OCI-LY7 (cell line): ENCODE data around the gene CDK17. TPM values are rescaled to one million over a fixed set of nuclear protein-coding genes. Genes with fewer than 3 reads are reported as not detected.

Source experiments
- BruUV-seq: library from RNA; stranded (reverse); fragments of 400-500 nt; replicated peaks from 2 replicates; lab custom pipeline; 2021; lab: Mats Ljungman, UMichigan
- CTCF ChIA-PET: fragments of 300-600 bp; sonication (Branson Sonifier 250); formaldehyde crosslinking; loops from one replicate; lab custom pipeline; 2022; ENCODE audit warnings: antibody characterized with exemption; ENCODE audit not compliant: unreplicated experiment; lab: Charles Lee
- POLR2A ChIA-PET: fragments of 300-600 bp; sonication (Branson Sonifier 250); formaldehyde crosslinking; loops from one replicate; lab custom pipeline; 2022; ENCODE audit warnings: antibody characterized with exemption; lab: Charles Lee
- DNase-seq: peaks from one replicate; pipeline ENCODE4 v3.0.0-alpha.2; 2015; ENCODE audit warnings: low spot score
- H2AFZ ChIP-seq: fragments of 200-600 bp; sonication (generic), shearing (Covaris generic); 2 replicates; pipeline ENCODE4 v1.6.1; 2014; ENCODE audit warnings: mild to moderate bottlenecking, antibody characterized with exemption, low read length, moderate library complexity
- H3K27ac ChIP-seq: fragments of 200-600 bp; sonication (generic); 2 replicates; pipeline ENCODE4 v1.5.1; 2014; ENCODE audit warnings: mixed run types, low read depth, mild to moderate bottlenecking, moderate library complexity, low read length, inconsistent platforms; ENCODE audit not compliant: poor library complexity, severe bottlenecking
- H3K36me3 ChIP-seq: fragments of 200-600 bp; sonication (generic); 2 replicates; pipeline ENCODE4 v1.6.1; 2014; ENCODE audit warnings: mild to moderate bottlenecking, antibody characterized with exemption, low read length, moderate library complexity, mixed read lengths; ENCODE audit not compliant: insufficient read depth
- H3K4me1 ChIP-seq: fragments of 200-600 bp; sonication (generic); 2 replicates; pipeline ENCODE4 v1.5.1; 2014; ENCODE audit warnings: mild to moderate bottlenecking, low read length; ENCODE audit not compliant: insufficient read depth, poor library complexity, severe bottlenecking
- H3K4me2 ChIP-seq: fragments of 200-600 bp; sonication (generic); 2 replicates; pipeline ENCODE4 v1.6.1; 2014; ENCODE audit warnings: mild to moderate bottlenecking, low read length
- H3K4me3 ChIP-seq: fragments of 200-600 bp; sonication (generic); 2 replicates; pipeline ENCODE4 v1.5.1; 2014; ENCODE audit warnings: mild to moderate bottlenecking, low read depth, low read length; ENCODE audit not compliant: poor library complexity, severe bottlenecking
- H3K79me2 ChIP-seq: fragments of 200-600 bp; sonication (generic); 2 replicates; pipeline ENCODE4 v1.6.1; 2016; ENCODE audit warnings: low read depth, mild to moderate bottlenecking, low read length, moderate library complexity, mixed read lengths; ENCODE audit not compliant: insufficient read depth
- H3K9me2 ChIP-seq: fragments of 200-600 bp; sonication (generic); 2 replicates; pipeline ENCODE4 v1.6.1; 2016; ENCODE audit warnings: mild to moderate bottlenecking, low read length, mixed read lengths; ENCODE audit not compliant: insufficient read depth
- H3K9me3 ChIP-seq: fragments of 200-600 bp; sonication (generic); 2 replicates; pipeline ENCODE4 v1.6.1; 2014; ENCODE audit warnings: mild to moderate bottlenecking, mixed run types, low read length, mixed read lengths
- H4K20me1 ChIP-seq: fragments of 200-600 bp; sonication (generic); 2 replicates; pipeline ENCODE4 v1.6.1; 2014; ENCODE audit warnings: mild to moderate bottlenecking, antibody characterized with exemption, low read length, moderate library complexity, mixed read lengths; ENCODE audit not compliant: insufficient read depth
- CTCF ChIP-seq: fragments of 200-600 bp; sonication (generic); conservative IDR thresholded peaks from 2 replicates; pipeline ENCODE4 v1.5.1; 2014; ENCODE audit warnings: mild to moderate bottlenecking, antibody characterized with exemption, low read length, moderate library complexity, mixed read lengths
- EZH2phosphoT487 ChIP-seq: fragments of 200-600 bp; sonication (generic); IDR thresholded peaks from 2 replicates; pipeline ENCODE4 v1.6.1; 2018; ENCODE audit warnings: low read depth, borderline replicate concordance, mild to moderate bottlenecking, mixed run types, antibody characterized with exemption, low read length, moderate library complexity, mixed read lengths
- intact Hi-C: fragments of 100-400 bp; cut with micrococcal nuclease; formaldehyde crosslinking; loops from one replicate; pipeline ENCODE4 v1.10.0; 2022; ENCODE audit not compliant: unreplicated experiment
- total RNA-seq, 2 experiments: library from RNA; depleted of rRNA in 1 of 2; stranded (reverse); fragments of >200 nt in 1 of 2; shearing (Covaris generic) in 1 of 2; gene quantifications; 2 replicates each; pipeline ENCODE4 v1.2.3, GENCODE V29; 2014 to 2022

CDK17 gene
- total RNA-seq, 2 experiments from 2014 or later = 34.5 to 43.4 TPM

- no peak for DNase-seq
- Histone ChIP-seq H3K4me1 (peaks cover 17% of the 10 kb centered on the region), H3K36me3 (no peaks in the 10 kb centered on the region; the same call in 1 of the 2 replicates), H3K27ac (no peak overlapping the region), H3K9me2 (no peaks in the 10 kb centered on the region), H3K4me2 (0 out of 2 replicates have a peak overlapping the region, but pooled peaks have one; percentile 12), H2AFZ (no peak overlapping the region), H3K79me2 (peaks cover 98% of the 10 kb centered on the region), H4K20me1 (peaks cover 12% of the 10 kb centered on the region; the same call in 1 of the 2 replicates), H3K4me3 (no peak overlapping the region), H3K9me3 (no peaks in the 10 kb centered on the region)
- ChIA-PET POLR2A (interaction anchor here (0.7 to 0.9 kb wide), 3 partner anchors 14 to 34 kb away, joined by 3 to 4 read pairs (median 3); no protein-coding TSS in a partner anchor), CTCF (no interaction called here)
- TF ChIP-seq CTCF (no peak), EZH2phosphoT487 (no peak)
- BruUV-seq = no TSS peak
- intact Hi-C loops = no loop called here
Measured at GRCh38 chr12:96368687-96369086, 31.6 kb downstream of the CDK17 start.

GRCh38 chr12:96368233-96368632 is 32.0 kb downstream of the CDK17 start:
- H4K20me1 ChIP-seq = peaks cover 12% of the 10 kb centered on the region; the same call in 1 of the 2 replicates
- ChIA-PET POLR2A (interaction anchor here (0.7 to 0.9 kb wide), 3 partner anchors 13 to 34 kb away, joined by 3 to 4 read pairs (median 3); no protein-coding TSS in a partner anchor), CTCF (no interaction called here)
- no peaks in the 10 kb centered on the region for H3K9me3 ChIP-seq
- H3K9me2 ChIP-seq = no peaks in the 10 kb centered on the region
- intact Hi-C loops = no loop called here
- no peak overlapping the region for H3K27ac ChIP-seq
- H3K79me2 ChIP-seq = peaks cover 98% of the 10 kb centered on the region
- DNase-seq = no peak
- 0 out of 2 replicates have a peak overlapping the region, but pooled peaks have one; percentile 12 for H3K4me2 ChIP-seq
- no peaks in the 10 kb centered on the region; the same call in 1 of the 2 replicates for H3K36me3 ChIP-seq
- H3K4me1 ChIP-seq = peaks cover 17% of the 10 kb centered on the region
- no peak overlapping the region for H2AFZ ChIP-seq
- no TSS peak for BruUV-seq
- H3K4me3 ChIP-seq = no peak overlapping the region
- TF ChIP-seq EZH2phosphoT487 (no peak), CTCF (no peak)

GRCh38 chr12:96366381-96366654 is 33.9 kb downstream of the CDK17 start:
- ChIA-PET CTCF (no interaction called here), POLR2A (no interaction called here)
- Histone ChIP-seq H3K27ac (no peak overlapping the region), H3K4me2 (no peak overlapping the region), H3K4me3 (no peak overlapping the region), H4K20me1 (0 out of 2 replicates have a peak, but pooled peaks cover 5% of the 10 kb centered on the region), H3K36me3 (no peaks in the 10 kb centered on the region; the same call in 1 of the 2 replicates), H3K9me3 (no peaks in the 10 kb centered on the region), H3K79me2 (peaks cover 95% of the 10 kb centered on the region), H3K4me1 (peaks cover 14% of the 10 kb centered on the region), H2AFZ (no peak overlapping the region), H3K9me2 (no peaks in the 10 kb centered on the region)
- no peak for DNase-seq
- intact Hi-C loops = no loop called here
- TF ChIP-seq EZH2phosphoT487 (no peak), CTCF (no peak)
- no TSS peak for BruUV-seq
